ENCODE measurements around the gene SLC16A8. TPM values are rescaled to one million over a fixed set of nuclear protein-coding genes. Genes with fewer than 3 reads are reported as not detected.

SLC16A8 gene
- total and polyA plus RNA-seq, 8 donors = 0.05 to 0.57 (median 0.06) TPM; not detected in 5

- no peak for ATAC-seq
- Histone ChIP-seq H3K9me3 (no peaks in the 10 kb centered on the region), H3K4me3 (no peak overlapping the region), H3K27me3 (no peaks in the 10 kb centered on the region), H3K36me3 (no peaks in the 10 kb centered on the region), H3K27ac (no peak overlapping the region), H3K4me1 (no peaks in the 10 kb centered on the region)
- DNase-seq = peak in 1 of 6 donors; percentile 56
- no peak for TF ChIP-seq CTCF (IDR thresholded peaks at IDR 0.05)
- 58 to 60% methylated on average over 59 to 81 of the region's 85 CpGs for WGBS, 2 donors
- FAIRE-seq = no peak
- intact Hi-C loops (cut with DNase I) = no loop called here
These were observed 4.9 kb upstream of the SLC16A8 start for GRCh38 chr22:38088629-38089473.

- H3K27ac ChIP-seq = no peak overlapping the region
- FAIRE-seq = no peak
- H3K36me3 ChIP-seq = no peaks in the 10 kb centered on the region
- DNase-seq = peak in 1 of 6 donors; percentile 43
- no peak for ATAC-seq
- H3K9me3 ChIP-seq = no peaks in the 10 kb centered on the region
- intact Hi-C loops (cut with DNase I) = no loop called here
- H3K4me3 ChIP-seq = no peak overlapping the region
- no peaks in the 10 kb centered on the region for H3K27me3 ChIP-seq
- 91 to 93% methylated on average over 12 of the region's 12 CpGs for WGBS, 2 donors
- no peaks in the 10 kb centered on the region for H3K4me1 ChIP-seq
- TF ChIP-seq CTCF (IDR thresholded peaks at IDR 0.05) = no peak
These were observed 3.9 kb upstream of the SLC16A8 start for GRCh38 chr22:38087855-38088254.

- no peak for TF ChIP-seq CTCF (IDR thresholded peaks at IDR 0.05)
- H3K36me3 ChIP-seq = no peaks in the 10 kb centered on the region
- no peaks in the 10 kb centered on the region for H3K9me3 ChIP-seq
- H3K27ac ChIP-seq = no peak overlapping the region
- no peaks in the 10 kb centered on the region for H3K4me1 ChIP-seq
- intact Hi-C loops (cut with DNase I) = no loop called here
- H3K27me3 ChIP-seq = peaks cover 0 to 4% (median 0%) of the 10 kb centered on the region in 4 donors
- WGBS, 2 donors = 92% methylated on average over 13 of the region's 13 CpGs
- DNase-seq (peak in 1 of 6 donors; percentile 40), FAIRE-seq (no peak), ATAC-seq (no peak)
- no peak overlapping the region for H3K4me3 ChIP-seq
These were observed 3.0 kb upstream of the SLC16A8 start for GRCh38 chr22:38086942-38087341.

DNA sequence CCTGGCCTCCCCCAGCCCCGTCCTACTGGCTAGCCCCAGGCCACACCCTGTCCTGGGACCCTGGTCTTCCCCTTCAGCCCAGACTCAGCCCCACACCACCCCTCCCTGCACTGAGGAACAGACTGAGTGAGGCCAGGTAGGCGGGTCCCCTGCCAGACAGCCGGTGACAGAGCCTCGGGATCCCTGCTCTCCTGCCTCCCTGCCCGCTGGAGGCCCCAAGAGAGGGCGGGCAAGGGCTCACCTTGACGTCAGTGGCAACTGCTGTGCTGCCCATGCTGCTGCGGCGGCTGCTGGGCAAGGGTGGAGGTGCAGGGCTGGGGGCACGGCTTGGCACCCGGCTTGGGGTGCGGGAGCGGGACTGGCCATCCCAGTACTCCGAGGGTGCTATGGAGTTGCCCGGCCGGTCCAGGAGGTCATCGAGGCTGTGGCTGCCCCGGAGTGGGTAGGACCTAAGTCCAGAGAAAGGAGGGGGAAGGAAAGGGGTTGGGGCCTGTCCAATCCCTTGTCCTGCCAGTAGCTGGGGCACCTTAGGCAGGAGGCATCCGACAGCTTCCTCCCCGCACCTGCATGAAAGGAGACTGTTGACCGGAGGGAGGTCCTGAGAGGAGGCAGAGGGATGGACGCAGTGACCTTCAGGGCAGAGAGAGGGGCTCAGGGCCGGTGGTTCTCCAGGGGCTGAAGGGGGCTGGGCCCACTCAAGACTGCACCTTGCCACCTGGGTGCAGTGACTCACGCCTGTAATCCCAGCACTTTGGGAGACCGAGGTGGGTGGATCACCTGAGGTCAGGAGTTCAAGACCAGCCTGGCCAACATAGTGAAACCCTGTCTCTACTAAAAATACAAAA, 2.2 kb upstream of the SLC16A8 start:
- Histone ChIP-seq H3K36me3 (no peaks in the 10 kb centered on the region), H3K4me3 (no peak overlapping the region), H3K4me1 (peaks cover 0 to 4% (median 3%) of the 10 kb centered on the region in 3 donors), H3K9me3 (no peaks in the 10 kb centered on the region), H3K27me3 (peaks cover 0 to 4% (median 0%) of the 10 kb centered on the region in 4 donors), H3K27ac (no peak overlapping the region)
- WGBS, 2 donors = 84 to 91% methylated on average over 22 to 25 of the region's 25 CpGs
- ATAC-seq (no peak), FAIRE-seq (no peak), DNase-seq (peak in 1 of 6 donors; percentile 65)
- intact Hi-C loops (cut with DNase I) = no loop called here
- TF ChIP-seq CTCF (IDR thresholded peaks at IDR 0.05) = no peak

Data from pancreas (tissue), 10 donors.